GM23338 (cell line): Measurements from ENCODE around the gene ETV2. TPM values are rescaled to one million over a fixed set of nuclear protein-coding genes. Genes with fewer than 3 reads are reported as not detected.

Experiments
- ATAC-seq: fragments of 200-7000 bp; cut with Tn5 transposase; 3 replicates; pipeline ENCODE4 v1.9.1; 2020
- DNase-seq: peaks from one replicate; pipeline ENCODE4 v3.0.0-alpha.2; 2015; ENCODE audit warnings: low spot score
- H2AFZ ChIP-seq: fragments of 200-600 bp; sonication (generic); 2 replicates; pipeline ENCODE4 v1.8.0; 2016; ENCODE audit warnings: antibody characterized with exemption, mild to moderate bottlenecking, moderate library complexity
- H3F3A ChIP-seq: fragments of 200-600 bp; sonication (generic); replicated peaks from 2 replicates; pipeline ENCODE4 v1.8.0; 2017; ENCODE audit warnings: antibody characterized with exemption, mixed run types, low read depth
- H3K27ac ChIP-seq: fragments of 200-600 bp; sonication (generic); 2 replicates; pipeline ENCODE4 v1.6.1; 2016; ENCODE audit warnings: low read depth
- H3K27me3 ChIP-seq: fragments of 200-600 bp; sonication (generic); 2 replicates; pipeline ENCODE4 v1.8.0; 2016; ENCODE audit warnings: mild to moderate bottlenecking, mixed run types, moderate library complexity; ENCODE audit not compliant: insufficient read depth
- H3K36me3 ChIP-seq: fragments of 200-600 bp; sonication (generic); 2 replicates; pipeline ENCODE4 v1.8.0; 2016; ENCODE audit warnings: mild to moderate bottlenecking; ENCODE audit not compliant: insufficient read depth
- H3K4me1 ChIP-seq: fragments of 200-600 bp; sonication (generic); 2 replicates; pipeline ENCODE4 v1.8.0; 2016; ENCODE audit warnings: mild to moderate bottlenecking, moderate library complexity; ENCODE audit not compliant: insufficient read depth
- H3K4me2 ChIP-seq: fragments of 200-600 bp; sonication (generic); 2 replicates; pipeline ENCODE4 v1.7.1; 2017; ENCODE audit warnings: mixed run types
- H3K4me3 ChIP-seq: fragments of 200-600 bp; sonication (generic); 2 replicates; pipeline ENCODE4 v1.6.1; 2016; ENCODE audit warnings: mixed run types
- H3K79me2 ChIP-seq: fragments of 200-600 bp; sonication (generic); replicated peaks from 2 replicates; pipeline ENCODE4 v1.8.0; 2017; ENCODE audit warnings: mild to moderate bottlenecking; ENCODE audit not compliant: insufficient read depth
- H3K9me2 ChIP-seq: fragments of 200-600 bp; sonication (generic); 2 replicates; pipeline ENCODE4 v1.8.0; 2017; ENCODE audit not compliant: insufficient read depth
- H4K20me1 ChIP-seq: fragments of 200-600 bp; sonication (generic); replicated peaks from 2 replicates; pipeline ENCODE4 v1.8.0; 2017; ENCODE audit warnings: mild to moderate bottlenecking; ENCODE audit not compliant: insufficient read depth
- H3K27ac Mint-ChIP-seq: 2 replicates; pipeline ENCODE4 v1.8.0; 2020; ENCODE audit warnings: inconsistent platforms, mild to moderate bottlenecking, moderate library complexity, mixed read lengths
- H3K27me3 Mint-ChIP-seq: 3 replicates; pipeline ENCODE4 v1.8.0; 2022; ENCODE audit warnings: low read depth, mild to moderate bottlenecking, moderate library complexity, mixed read lengths, inconsistent platforms; ENCODE audit not compliant: insufficient read depth, poor library complexity
- H3K36me3 Mint-ChIP-seq: 3 replicates; pipeline ENCODE4 v1.8.0; 2021; ENCODE audit warnings: low read depth, mild to moderate bottlenecking, inconsistent platforms, moderate library complexity, mixed read lengths
- H3K4me1 Mint-ChIP-seq: 3 replicates; pipeline ENCODE4 v1.8.0; 2020; ENCODE audit warnings: mild to moderate bottlenecking, inconsistent platforms, mixed read lengths
- H3K4me3 Mint-ChIP-seq: 3 replicates; pipeline ENCODE4 v1.8.0; 2021; ENCODE audit warnings: moderate library complexity, mild to moderate bottlenecking, inconsistent platforms, mixed read lengths
- H3K9me3 Mint-ChIP-seq: 3 replicates; pipeline ENCODE4 v1.8.0; 2020; ENCODE audit warnings: moderate library complexity, mild to moderate bottlenecking, inconsistent platforms, mixed read lengths
- CREB1 ChIP-seq: fragments of 250-450 bp; sonication (Bioruptor Pico); IDR thresholded peaks from 2 replicates; pipeline ENCODE4 v1.5.0; 2020; ENCODE audit warnings: low read depth, mild to moderate bottlenecking, moderate library complexity
- EZH2 ChIP-seq: fragments of 200-600 bp; sonication (generic); IDR thresholded peaks from one replicate; pipeline ENCODE4 v1.8.0; 2017; ENCODE audit warnings: antibody characterized with exemption, mild to moderate bottlenecking, low read depth; ENCODE audit not compliant: unreplicated experiment
- EZH2phosphoT487 ChIP-seq: fragments of 200-600 bp; sonication (generic); IDR thresholded peaks from one replicate; pipeline ENCODE4 v1.8.1; 2018; ENCODE audit warnings: antibody characterized with exemption; ENCODE audit not compliant: unreplicated experiment
- JUNB ChIP-seq: IDR thresholded peaks from one replicate; pipeline ENCODE4 v1.6.1; 2016; ENCODE audit warnings: antibody characterized with exemption; ENCODE audit not compliant: unreplicated experiment
- NANOG ChIP-seq: IDR thresholded peaks from 2 replicates; pipeline ENCODE4 v1.6.1; 2016; ENCODE audit warnings: antibody characterized with exemption, borderline replicate concordance
- STAT1 ChIP-seq: IDR thresholded peaks from one replicate; pipeline ENCODE4 v1.6.1; 2016; ENCODE audit warnings: antibody characterized with exemption; ENCODE audit not compliant: unreplicated experiment
- ZNF114 ChIP-seq: fragments of 250-450 bp; sonication (Bioruptor Pico); IDR thresholded peaks from 2 replicates; pipeline ENCODE4 v1.5.0; 2020; ENCODE audit warnings: mild to moderate bottlenecking, moderate library complexity
- polyA plus RNA-seq: library from polyadenylated mRNA; unstranded; fragments of >200 nt; fragmentation: Nextera tagmentation; extraction: Ambion mirVana; gene quantifications from 2 replicates; pipeline ENCODE4 v1.2.1, GENCODE V29; 2016
- total RNA-seq: library from RNA; depleted of rRNA; stranded (reverse); fragments of >200 nt; shearing (Covaris generic); gene quantifications from 2 replicates; pipeline ENCODE4 v1.2.3, GENCODE V29; 2014
- TF ChIP-seq, protein P1 (sequence below), 2 experiments: fragments of 200-600 bp in 1 of 2; sonication (generic) in 1 of 2; conservative IDR thresholded peaks; 2 replicates each; pipeline versions ENCODE4 v1.5.1 to v1.6.1; 2016 to 2017; ENCODE audit warnings: antibody characterized with exemption in 2 of 2, low read depth in 2 of 2, mild to moderate bottlenecking in 2 of 2, moderate library complexity in 1 of 2
- TF ChIP-seq, protein P2 (sequence below): IDR thresholded peaks from 2 replicates; pipeline ENCODE4 v1.6.1; 2016; ENCODE audit warnings: antibody characterized with exemption
- TF ChIP-seq, protein P3 (sequence below): IDR thresholded peaks from one replicate; pipeline ENCODE4 v1.6.1; 2018; ENCODE audit warnings: antibody characterized with exemption; ENCODE audit not compliant: unreplicated experiment
- TF ChIP-seq, protein P4 (sequence below): fragments of 250-450 bp; sonication (Bioruptor Pico); IDR thresholded peaks from 2 replicates; pipeline ENCODE4 v1.5.0; 2020; ENCODE audit warnings: mild to moderate bottlenecking, moderate library complexity

ETV2 gene
- total and polyA plus RNA-seq, 2 experiments from 2014 or later: 0.87 to 1.5 TPM

DNA sequence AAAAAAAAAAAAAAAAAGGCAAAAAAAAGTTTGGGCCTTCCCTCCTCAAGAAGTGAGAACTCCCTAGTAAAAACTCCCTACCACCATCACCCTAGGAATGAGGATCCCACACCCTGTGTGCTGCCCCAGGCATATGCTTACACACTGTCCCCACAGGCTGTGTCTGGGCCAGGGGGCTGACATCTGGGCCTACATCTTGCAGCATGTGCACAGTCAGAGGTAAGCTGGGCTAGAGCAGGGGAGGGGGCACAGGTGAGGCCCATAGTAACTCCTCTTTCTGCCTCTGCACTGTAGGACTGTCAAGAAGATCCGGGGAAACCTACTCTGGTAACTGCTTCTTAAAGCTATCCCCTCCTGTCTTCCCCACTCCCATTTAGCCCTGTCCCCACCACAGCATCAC is 28.0 kb upstream of the ETV2 start:
- H3K79me2 ChIP-seq: no peaks in the 10 kb centered on the region
- peaks cover 4% of the 10 kb centered on the region; the same call in 2 of the 3 replicates for H3K9me3 Mint-ChIP-seq
- H3K4me2 ChIP-seq: peak overlapping the region; percentile 98
- no peaks in the 10 kb centered on the region for H3K27me3 ChIP-seq
- no peaks in the 10 kb centered on the region for H3K9me2 ChIP-seq
- H3K36me3 ChIP-seq: no peaks in the 10 kb centered on the region
- no peaks in the 10 kb centered on the region for H3K4me1 ChIP-seq
- no peaks in the 10 kb centered on the region for H3F3A ChIP-seq
- peak overlapping the region; percentile 95 for H3K4me3 ChIP-seq
- no peak for TF ChIP-seq CREB1 (CRISPR knock-in tag)
- no peak for TF ChIP-seq NANOG
- TF ChIP-seq, protein P1, sequence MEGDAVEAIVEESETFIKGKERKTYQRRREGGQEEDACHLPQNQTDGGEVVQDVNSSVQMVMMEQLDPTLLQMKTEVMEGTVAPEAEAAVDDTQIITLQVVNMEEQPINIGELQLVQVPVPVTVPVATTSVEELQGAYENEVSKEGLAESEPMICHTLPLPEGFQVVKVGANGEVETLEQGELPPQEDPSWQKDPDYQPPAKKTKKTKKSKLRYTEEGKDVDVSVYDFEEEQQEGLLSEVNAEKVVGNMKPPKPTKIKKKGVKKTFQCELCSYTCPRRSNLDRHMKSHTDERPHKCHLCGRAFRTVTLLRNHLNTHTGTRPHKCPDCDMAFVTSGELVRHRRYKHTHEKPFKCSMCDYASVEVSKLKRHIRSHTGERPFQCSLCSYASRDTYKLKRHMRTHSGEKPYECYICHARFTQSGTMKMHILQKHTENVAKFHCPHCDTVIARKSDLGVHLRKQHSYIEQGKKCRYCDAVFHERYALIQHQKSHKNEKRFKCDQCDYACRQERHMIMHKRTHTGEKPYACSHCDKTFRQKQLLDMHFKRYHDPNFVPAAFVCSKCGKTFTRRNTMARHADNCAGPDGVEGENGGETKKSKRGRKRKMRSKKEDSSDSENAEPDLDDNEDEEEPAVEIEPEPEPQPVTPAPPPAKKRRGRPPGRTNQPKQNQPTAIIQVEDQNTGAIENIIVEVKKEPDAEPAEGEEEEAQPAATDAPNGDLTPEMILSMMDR (conservative IDR thresholded peaks at IDR 0.05; ENCODE audit: low read depth in 2 of 2): no peak
- no peak for TF ChIP-seq STAT1
- TF ChIP-seq ZNF114 (CRISPR knock-in tag): no peak
- TF ChIP-seq, protein P2, sequence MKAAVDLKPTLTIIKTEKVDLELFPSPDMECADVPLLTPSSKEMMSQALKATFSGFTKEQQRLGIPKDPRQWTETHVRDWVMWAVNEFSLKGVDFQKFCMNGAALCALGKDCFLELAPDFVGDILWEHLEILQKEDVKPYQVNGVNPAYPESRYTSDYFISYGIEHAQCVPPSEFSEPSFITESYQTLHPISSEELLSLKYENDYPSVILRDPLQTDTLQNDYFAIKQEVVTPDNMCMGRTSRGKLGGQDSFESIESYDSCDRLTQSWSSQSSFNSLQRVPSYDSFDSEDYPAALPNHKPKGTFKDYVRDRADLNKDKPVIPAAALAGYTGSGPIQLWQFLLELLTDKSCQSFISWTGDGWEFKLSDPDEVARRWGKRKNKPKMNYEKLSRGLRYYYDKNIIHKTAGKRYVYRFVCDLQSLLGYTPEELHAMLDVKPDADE: no peak
- TF ChIP-seq EZH2: no peak
- TF ChIP-seq, protein P3, sequence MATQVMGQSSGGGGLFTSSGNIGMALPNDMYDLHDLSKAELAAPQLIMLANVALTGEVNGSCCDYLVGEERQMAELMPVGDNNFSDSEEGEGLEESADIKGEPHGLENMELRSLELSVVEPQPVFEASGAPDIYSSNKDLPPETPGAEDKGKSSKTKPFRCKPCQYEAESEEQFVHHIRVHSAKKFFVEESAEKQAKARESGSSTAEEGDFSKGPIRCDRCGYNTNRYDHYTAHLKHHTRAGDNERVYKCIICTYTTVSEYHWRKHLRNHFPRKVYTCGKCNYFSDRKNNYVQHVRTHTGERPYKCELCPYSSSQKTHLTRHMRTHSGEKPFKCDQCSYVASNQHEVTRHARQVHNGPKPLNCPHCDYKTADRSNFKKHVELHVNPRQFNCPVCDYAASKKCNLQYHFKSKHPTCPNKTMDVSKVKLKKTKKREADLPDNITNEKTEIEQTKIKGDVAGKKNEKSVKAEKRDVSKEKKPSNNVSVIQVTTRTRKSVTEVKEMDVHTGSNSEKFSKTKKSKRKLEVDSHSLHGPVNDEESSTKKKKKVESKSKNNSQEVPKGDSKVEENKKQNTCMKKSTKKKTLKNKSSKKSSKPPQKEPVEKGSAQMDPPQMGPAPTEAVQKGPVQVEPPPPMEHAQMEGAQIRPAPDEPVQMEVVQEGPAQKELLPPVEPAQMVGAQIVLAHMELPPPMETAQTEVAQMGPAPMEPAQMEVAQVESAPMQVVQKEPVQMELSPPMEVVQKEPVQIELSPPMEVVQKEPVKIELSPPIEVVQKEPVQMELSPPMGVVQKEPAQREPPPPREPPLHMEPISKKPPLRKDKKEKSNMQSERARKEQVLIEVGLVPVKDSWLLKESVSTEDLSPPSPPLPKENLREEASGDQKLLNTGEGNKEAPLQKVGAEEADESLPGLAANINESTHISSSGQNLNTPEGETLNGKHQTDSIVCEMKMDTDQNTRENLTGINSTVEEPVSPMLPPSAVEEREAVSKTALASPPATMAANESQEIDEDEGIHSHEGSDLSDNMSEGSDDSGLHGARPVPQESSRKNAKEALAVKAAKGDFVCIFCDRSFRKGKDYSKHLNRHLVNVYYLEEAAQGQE: no peak
- no peak for TF ChIP-seq JUNB
- TF ChIP-seq, protein P4, sequence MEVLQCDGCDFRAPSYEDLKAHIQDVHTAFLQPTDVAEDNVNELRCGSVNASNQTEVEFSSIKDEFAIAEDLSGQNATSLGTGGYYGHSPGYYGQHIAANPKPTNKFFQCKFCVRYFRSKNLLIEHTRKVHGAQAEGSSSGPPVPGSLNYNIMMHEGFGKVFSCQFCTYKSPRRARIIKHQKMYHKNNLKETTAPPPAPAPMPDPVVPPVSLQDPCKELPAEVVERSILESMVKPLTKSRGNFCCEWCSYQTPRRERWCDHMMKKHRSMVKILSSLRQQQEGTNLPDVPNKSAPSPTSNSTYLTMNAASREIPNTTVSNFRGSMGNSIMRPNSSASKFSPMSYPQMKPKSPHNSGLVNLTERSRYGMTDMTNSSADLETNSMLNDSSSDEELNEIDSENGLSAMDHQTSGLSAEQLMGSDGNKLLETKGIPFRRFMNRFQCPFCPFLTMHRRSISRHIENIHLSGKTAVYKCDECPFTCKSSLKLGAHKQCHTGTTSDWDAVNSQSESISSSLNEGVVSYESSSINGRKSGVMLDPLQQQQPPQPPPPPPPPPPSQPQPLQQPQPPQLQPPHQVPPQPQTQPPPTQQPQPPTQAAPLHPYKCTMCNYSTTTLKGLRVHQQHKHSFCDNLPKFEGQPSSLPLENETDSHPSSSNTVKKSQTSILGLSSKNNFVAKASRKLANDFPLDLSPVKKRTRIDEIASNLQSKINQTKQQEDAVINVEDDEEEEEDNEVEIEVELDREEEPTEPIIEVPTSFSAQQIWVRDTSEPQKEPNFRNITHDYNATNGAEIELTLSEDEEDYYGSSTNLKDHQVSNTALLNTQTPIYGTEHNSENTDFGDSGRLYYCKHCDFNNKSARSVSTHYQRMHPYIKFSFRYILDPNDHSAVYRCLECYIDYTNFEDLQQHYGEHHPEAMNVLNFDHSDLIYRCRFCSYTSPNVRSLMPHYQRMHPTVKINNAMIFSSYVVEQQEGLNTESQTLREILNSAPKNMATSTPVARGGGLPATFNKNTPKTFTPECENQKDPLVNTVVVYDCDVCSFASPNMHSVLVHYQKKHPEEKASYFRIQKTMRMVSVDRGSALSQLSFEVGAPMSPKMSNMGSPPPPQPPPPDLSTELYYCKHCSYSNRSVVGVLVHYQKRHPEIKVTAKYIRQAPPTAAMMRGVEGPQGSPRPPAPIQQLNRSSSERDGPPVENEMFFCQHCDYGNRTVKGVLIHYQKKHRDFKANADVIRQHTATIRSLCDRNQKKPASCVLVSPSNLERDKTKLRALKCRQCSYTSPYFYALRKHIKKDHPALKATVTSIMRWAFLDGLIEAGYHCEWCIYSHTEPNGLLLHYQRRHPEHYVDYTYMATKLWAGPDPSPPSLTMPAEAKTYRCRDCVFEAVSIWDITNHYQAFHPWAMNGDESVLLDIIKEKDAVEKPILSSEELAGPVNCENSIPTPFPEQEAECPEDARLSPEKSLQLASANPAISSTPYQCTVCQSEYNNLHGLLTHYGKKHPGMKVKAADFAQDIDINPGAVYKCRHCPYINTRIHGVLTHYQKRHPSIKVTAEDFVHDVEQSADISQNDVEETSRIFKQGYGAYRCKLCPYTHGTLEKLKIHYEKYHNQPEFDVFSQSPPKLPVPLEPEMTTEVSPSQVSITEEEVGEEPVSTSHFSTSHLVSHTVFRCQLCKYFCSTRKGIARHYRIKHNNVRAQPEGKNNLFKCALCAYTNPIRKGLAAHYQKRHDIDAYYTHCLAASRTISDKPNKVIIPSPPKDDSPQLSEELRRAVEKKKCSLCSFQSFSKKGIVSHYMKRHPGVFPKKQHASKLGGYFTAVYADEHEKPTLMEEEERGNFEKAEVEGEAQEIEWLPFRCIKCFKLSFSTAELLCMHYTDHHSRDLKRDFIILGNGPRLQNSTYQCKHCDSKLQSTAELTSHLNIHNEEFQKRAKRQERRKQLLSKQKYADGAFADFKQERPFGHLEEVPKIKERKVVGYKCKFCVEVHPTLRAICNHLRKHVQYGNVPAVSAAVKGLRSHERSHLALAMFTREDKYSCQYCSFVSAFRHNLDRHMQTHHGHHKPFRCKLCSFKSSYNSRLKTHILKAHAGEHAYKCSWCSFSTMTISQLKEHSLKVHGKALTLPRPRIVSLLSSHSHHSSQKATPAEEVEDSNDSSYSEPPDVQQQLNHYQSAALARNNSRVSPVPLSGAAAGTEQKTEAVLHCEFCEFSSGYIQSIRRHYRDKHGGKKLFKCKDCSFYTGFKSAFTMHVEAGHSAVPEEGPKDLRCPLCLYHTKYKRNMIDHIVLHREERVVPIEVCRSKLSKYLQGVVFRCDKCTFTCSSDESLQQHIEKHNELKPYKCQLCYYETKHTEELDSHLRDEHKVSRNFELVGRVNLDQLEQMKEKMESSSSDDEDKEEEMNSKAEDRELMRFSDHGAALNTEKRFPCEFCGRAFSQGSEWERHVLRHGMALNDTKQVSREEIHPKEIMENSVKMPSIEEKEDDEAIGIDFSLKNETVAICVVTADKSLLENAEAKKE (CRISPR knock-in tag): no peak
- TF ChIP-seq EZH2phosphoT487: no peak
- H2AFZ ChIP-seq: no peak overlapping the region
- H4K20me1 ChIP-seq: no peaks in the 10 kb centered on the region
- no peak for DNase-seq
- ATAC-seq: no peak
- no peak overlapping the region for H3K27ac ChIP-seq
- H3K4me3 Mint-ChIP-seq: peak overlapping the region; percentile 82
- no peaks in the 10 kb centered on the region for H3K4me1 Mint-ChIP-seq
- peaks cover 15% of the 10 kb centered on the region for H3K27me3 Mint-ChIP-seq
- peaks cover 14% of the 10 kb centered on the region for H3K36me3 Mint-ChIP-seq
- H3K27ac Mint-ChIP-seq: no peak overlapping the region
